GM18873 (cell line): ENCODE results near the gene SLC15A2.

Experiments
- ATAC-seq: cut with Tn5 transposase; IDR thresholded peaks from one replicate; pipeline ENCODE4 v1.9.1; 2021; ENCODE audit warnings: mild to moderate bottlenecking, moderate library complexity, moderate number of reproducible peaks; ENCODE audit not compliant: unreplicated experiment, low FRiP score

SLC15A2 gene

DNA sequence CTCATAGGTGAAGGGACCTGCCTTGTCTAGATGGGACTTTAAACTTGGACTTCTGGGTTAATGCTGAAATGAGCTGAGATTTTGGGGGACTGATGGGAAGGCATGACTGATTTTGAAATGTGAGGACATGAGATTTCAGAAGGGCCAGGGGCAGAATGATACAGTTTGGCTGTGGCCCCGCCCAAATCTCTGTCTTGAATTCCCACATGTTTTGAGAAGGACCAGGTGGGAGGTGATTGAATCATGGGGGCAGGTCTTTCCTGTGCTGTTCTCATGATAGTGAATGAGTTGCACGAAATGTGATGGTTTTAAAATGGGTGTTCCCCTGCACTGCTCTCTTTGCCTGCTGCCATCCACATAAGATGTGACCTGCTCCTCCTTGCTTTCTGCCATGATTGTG, 85.0 kb downstream of the SLC15A2 start:
- no peak for ATAC-seq

DNA sequence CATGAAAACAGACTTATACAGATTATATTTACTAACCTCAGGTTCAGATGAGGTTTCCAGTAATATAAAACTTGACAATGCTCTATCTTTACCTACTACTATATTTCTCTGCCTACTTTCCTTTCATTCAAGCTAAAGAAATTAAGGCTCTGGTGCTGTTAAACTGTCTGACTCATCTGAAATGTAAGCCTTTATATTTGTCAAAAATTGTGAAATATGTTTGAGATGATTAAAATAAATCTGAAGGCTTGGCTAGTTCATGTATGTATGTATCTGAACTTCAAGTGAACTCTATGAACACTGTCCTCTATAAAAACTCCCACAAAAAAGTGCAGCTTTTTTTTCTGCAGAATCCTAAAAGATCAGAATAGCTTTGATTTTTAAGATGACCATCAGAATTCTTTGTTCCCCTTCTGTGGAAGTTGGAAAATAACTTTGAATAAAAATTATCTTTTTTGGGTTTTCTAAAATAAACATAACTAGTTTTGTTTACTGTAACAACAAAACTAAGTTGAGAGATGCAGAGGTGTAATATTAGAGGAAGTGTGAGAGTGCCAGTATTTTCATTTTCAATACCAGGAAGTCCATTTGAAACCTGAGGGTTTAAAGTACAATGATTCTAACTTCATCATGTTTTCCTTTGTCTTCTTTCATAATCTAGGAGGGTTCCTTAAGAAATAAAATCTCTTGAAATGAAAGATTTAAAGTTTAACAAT, 85.7 kb downstream of the SLC15A2 start:
- peak; percentile 58 for ATAC-seq

DNA sequence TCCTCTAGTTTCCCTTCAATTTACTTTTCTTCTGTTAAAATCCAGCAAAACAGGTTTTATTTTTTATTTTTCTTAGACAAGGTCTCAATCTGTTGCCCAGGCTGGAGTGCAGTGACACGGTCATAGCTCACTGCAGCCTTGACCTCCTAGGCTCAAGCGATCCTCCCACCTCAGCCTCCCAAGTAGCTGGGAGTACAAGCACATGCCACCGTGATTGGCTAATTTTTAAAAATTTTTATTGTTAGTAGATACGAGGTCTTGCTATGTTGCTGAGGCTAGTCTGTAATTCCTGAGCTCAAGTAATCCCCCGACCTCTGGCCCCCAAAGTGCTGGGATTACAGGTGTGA, 86.2 kb downstream of the SLC15A2 start:
- ATAC-seq: no peak

DNA sequence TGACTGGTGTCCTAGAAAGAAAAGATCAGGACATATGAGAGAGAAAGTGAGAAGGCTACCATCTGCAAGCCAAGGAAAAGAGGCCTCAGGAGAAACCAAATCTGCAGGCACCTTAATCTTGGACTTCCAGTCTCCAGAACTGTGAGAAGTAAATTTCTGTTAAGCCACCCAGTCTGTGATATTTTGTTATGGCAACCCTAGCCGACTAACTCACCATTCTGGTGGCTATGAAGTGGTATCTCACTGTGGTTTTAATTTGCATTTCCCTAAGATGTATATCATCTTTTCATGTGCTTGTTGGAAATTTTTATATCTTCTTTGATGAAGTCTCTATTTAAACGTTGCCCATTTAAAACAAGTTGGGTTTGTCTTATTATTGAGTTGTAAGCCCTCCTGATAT, 87.3 kb downstream of the SLC15A2 start:
- ATAC-seq: no peak

DNA sequence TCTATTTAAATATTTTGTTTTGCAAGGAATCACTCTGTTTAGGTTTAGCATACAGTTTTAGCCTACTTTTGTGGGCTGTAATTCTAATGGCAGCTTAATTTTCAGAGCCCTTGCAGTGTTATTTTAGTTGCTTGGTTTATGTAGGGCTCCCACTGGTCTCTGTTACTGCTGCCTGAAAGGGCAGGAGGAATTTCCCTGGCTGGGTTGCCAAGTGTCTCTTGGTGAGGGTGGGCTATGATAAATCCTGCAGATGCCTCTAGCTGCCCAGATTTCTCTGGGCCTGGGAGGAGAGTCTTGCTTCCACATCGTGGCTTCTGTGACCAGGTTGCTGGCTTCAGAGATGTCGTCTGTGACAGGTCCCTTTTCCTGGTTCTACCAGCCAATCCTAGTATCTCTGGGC, 91.6 kb downstream of the SLC15A2 start:
- ATAC-seq: no peak

DNA sequence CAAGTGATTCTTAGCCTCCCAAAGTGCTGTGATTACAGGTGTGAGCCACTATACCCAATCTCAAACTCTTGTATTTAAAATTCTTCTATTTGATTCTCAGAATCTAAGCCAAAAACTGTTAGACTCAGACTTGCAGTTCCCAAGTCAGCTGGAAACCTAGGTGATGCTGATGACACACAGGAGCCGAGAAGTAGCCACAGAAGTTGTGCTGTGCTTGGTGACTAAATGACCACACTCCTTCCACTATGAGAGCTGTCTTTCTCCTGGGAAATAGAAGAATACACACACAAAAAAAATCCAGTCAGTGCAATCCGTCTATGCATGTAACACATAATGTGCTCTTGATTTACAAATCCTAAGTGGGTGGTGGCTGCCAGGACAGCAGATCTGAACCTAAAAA, 93.9 kb downstream of the SLC15A2 start:
- ATAC-seq: no peak

DNA sequence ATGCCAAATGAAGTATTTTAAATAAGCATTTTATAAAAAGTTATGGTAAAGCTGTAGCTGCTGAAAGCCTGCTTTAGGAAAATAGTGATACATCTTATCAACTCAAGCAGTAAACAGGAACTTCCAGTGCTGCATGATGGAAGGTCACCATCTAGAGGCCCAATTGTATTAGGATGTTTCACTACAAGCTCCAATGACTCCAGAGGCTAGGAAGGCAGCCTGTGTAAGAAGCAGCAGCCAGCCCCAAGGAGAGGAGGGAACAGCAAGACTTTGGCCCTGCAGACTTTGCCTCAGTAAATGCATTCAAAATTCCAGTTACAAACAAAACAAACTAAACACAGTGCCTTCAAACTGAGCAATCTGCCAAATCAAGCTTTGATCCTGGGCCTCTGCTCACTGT, 95.7 kb downstream of the SLC15A2 start:
- ATAC-seq: no peak

DNA sequence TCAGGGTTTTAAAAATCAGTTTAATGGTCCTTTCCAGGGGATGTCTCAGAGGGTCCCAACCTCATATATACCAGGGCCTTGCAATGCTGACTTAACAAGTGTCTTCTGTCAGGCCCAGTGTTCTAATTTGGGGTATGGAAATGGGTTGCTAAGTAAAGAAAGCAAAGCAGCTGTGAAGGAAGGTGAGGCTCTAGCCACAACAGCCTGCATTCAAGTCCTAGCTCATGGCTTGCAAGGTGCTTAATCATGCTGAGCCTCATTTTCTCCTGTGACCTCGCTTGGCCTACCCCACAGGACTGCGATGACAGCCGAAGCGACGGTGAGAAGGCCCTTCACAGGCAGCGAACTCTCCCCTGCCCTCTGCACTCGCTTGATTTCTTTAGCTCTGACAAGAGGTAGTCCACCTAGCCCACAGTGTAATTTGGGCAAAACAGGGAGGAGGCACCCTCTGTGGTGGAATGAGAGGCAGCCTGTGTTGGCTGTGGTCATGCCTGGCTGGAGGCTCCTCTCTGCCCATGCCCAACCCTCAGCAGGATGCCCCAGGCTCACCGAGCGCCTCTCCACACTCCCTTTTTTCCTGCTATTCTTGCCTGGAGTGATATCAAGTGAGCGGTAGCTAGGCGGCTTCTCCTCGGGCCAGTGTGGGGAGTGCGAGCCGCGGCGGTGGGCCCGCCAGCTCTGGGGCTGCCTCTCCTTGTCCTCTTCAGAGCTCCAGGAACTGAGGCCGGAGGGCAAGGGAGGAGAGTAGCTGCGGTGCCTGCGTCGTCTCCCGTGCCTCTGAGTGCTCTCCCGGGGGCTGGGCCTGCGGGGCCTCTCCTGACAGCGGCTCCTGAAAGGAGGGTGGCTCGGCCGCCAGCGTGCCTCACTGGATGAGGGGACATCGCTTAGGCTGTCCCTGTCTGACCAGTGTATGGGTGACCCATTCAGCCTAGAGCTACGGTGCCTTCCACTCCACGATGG, 98.7 kb downstream of the SLC15A2 start:
- peak; percentile 44 for ATAC-seq
